IPS-18c (cell line): ENCODE data around the gene CD300H.

Source experiments
- H3K4me3 ChIP-seq: 2 replicates; pipeline ENCODE4 v1.7.0; 2013; ENCODE audit warnings: low read depth, mild to moderate bottlenecking, low read length, moderate library complexity; ENCODE audit not compliant: insufficient read depth
- H3K9me3 ChIP-seq: one replicate; pipeline ENCODE4 v1.6.1; 2013; ENCODE audit warnings: mild to moderate bottlenecking, low read length, moderate library complexity; ENCODE audit not compliant: control insufficient read depth, insufficient read depth

CD300H gene

GRCh38 chr17:74542727-74543383, 24.5 kb downstream of the CD300H start:
- H3K4me3 ChIP-seq: no peak overlapping the region
- no peaks in the 10 kb centered on the region for H3K9me3 ChIP-seq

- no peaks in the 10 kb centered on the region for H3K9me3 ChIP-seq
- no peak overlapping the region for H3K4me3 ChIP-seq
Observed at GRCh38 chr17:74542166-74542565, 25.1 kb downstream of the CD300H start.

GRCh38 chr17:74541176-74542111, 25.9 kb downstream of the CD300H start:
- no peaks in the 10 kb centered on the region for H3K9me3 ChIP-seq

GRCh38 chr17:74539281-74539820, 28.0 kb downstream of the CD300H start:
- no peaks in the 10 kb centered on the region for H3K9me3 ChIP-seq
- no peak overlapping the region for H3K4me3 ChIP-seq

More at GRCh38 chr17:74541176-74542111, 25.9 kb downstream of the CD300H start:
- H3K4me3 ChIP-seq: no peak overlapping the region

GRCh38 chr17:74536890-74537289, 30.4 kb downstream of the CD300H start:
- H3K9me3 ChIP-seq: peaks cover 1% of the 10 kb centered on the region

GRCh38 chr17:74532115-74532514, 35.2 kb downstream of the CD300H start:
- H3K4me3 ChIP-seq: no peak overlapping the region; the same call in 1 of the 2 replicates

More at GRCh38 chr17:74536890-74537289, 30.4 kb downstream of the CD300H start:
- H3K4me3 ChIP-seq: no peak overlapping the region

GRCh38 chr17:74531231-74531761, 36.0 kb downstream of the CD300H start, which contains the start of gene CD300LB:
TSS of gene CD300LB (minus strand) at chr17:74531475. CDS start at chr17:74531350, 125 bp downstream.
- Histone ChIP-seq H3K9me3 (peaks cover 4% of the 10 kb centered on the region), H3K4me3 (no peak within 1 kb of the TSS)

More at GRCh38 chr17:74532115-74532514, 35.2 kb downstream of the CD300H start:
- H3K9me3 ChIP-seq: peaks cover 4% of the 10 kb centered on the region

GRCh38 chr17:74530831-74531150, 36.5 kb downstream of the CD300H start:
- Histone ChIP-seq H3K4me3 (no peak overlapping the region), H3K9me3 (peaks cover 4% of the 10 kb centered on the region)

GRCh38 chr17:74529243-74529642, 38.1 kb downstream of the CD300H start:
- H3K4me3 ChIP-seq: no peak overlapping the region

GRCh38 chr17:74528491-74529199, 38.7 kb downstream of the CD300H start:
- peaks cover 4% of the 10 kb centered on the region for H3K9me3 ChIP-seq
- no peak overlapping the region for H3K4me3 ChIP-seq

More at GRCh38 chr17:74529243-74529642, 38.1 kb downstream of the CD300H start:
- peaks cover 4% of the 10 kb centered on the region for H3K9me3 ChIP-seq

GRCh38 chr17:74527756-74528155, 39.6 kb downstream of the CD300H start:
- peaks cover 4% of the 10 kb centered on the region for H3K9me3 ChIP-seq
- no peak overlapping the region for H3K4me3 ChIP-seq

GRCh38 chr17:74527081-74527480, 40.2 kb downstream of the CD300H start:
- Histone ChIP-seq H3K4me3 (no peak overlapping the region), H3K9me3 (peaks cover 4% of the 10 kb centered on the region)

- H3K9me3 ChIP-seq: no peaks in the 10 kb centered on the region
- H3K4me3 ChIP-seq: no peak overlapping the region
Observed at GRCh38 chr17:74526681-74527080, 40.6 kb downstream of the CD300H start.

- no peak overlapping the region for H3K4me3 ChIP-seq
- H3K9me3 ChIP-seq: peaks cover 3% of the 10 kb centered on the region
Observed at GRCh38 chr17:74525781-74526288, 41.5 kb downstream of the CD300H start.

GRCh38 chr17:74525465-74525725, 41.9 kb downstream of the CD300H start:
- Histone ChIP-seq H3K4me3 (no peak overlapping the region), H3K9me3 (peaks cover 3% of the 10 kb centered on the region)

GRCh38 chr17:74524653-74525464, 42.5 kb downstream of the CD300H start:
- peaks cover 3% of the 10 kb centered on the region for H3K9me3 ChIP-seq

More at GRCh38 chr17:74524653-74525464, 42.5 kb downstream of the CD300H start:
- no peak overlapping the region for H3K4me3 ChIP-seq
